ENCODE results near the gene HELB.

HELB gene

GRCh38 chr12:66301944-66302826 lies at the start of gene HELB:
HELB (plus strand) TSS chr12:66302493; CDS start chr12:66302604, 111 bp downstream.
- peak; percentile 97 for DNase-seq (ENCODE audit: low spot score)

GRCh38 chr12:66252771-66253170 lies 49.5 kb upstream of the HELB start:
- DNase-seq (ENCODE audit: low spot score): no peak

- DNase-seq (ENCODE audit: low spot score): no peak
Measured at GRCh38 chr12:66255737-66256136, 46.6 kb upstream of the HELB start.

- DNase-seq (ENCODE audit: low spot score): no peak
Measured at GRCh38 chr12:66258011-66258410, 44.3 kb upstream of the HELB start.

GRCh38 chr12:66262737-66263136 lies 39.6 kb upstream of the HELB start:
- DNase-seq (ENCODE audit: low spot score): no peak

- DNase-seq (ENCODE audit: low spot score): no peak
Measured at GRCh38 chr12:66268562-66268961, 33.7 kb upstream of the HELB start.

- no peak for DNase-seq (ENCODE audit: low spot score)
Measured at GRCh38 chr12:66269142-66269541, 33.2 kb upstream of the HELB start.

GRCh38 chr12:66269757-66270383 lies 32.4 kb upstream of the HELB start:
- peak; percentile 71 for DNase-seq (ENCODE audit: low spot score)

- no peak for DNase-seq (ENCODE audit: low spot score)
Measured at GRCh38 chr12:66270613-66271012, 31.7 kb upstream of the HELB start.

GRCh38 chr12:66272650-66273049 lies 29.6 kb upstream of the HELB start:
- DNase-seq (ENCODE audit: low spot score): no peak

- no peak for DNase-seq (ENCODE audit: low spot score)
Measured at GRCh38 chr12:66273147-66273546, 29.1 kb upstream of the HELB start.

GRCh38 chr12:66275040-66275439 lies 27.3 kb upstream of the HELB start:
- no peak for DNase-seq (ENCODE audit: low spot score)

- DNase-seq (ENCODE audit: low spot score): peak; percentile 38
Measured at GRCh38 chr12:66279123-66279712, 23.1 kb upstream of the HELB start.

- no peak for DNase-seq (ENCODE audit: low spot score)
Measured at GRCh38 chr12:66280561-66280960, 21.7 kb upstream of the HELB start.

GRCh38 chr12:66282244-66282643 lies 20.0 kb upstream of the HELB start:
- no peak for DNase-seq (ENCODE audit: low spot score)

GRCh38 chr12:66287275-66287674 lies 15.0 kb upstream of the HELB start:
- no peak for DNase-seq (ENCODE audit: low spot score)

GRCh38 chr12:66288121-66288520 lies 14.2 kb upstream of the HELB start:
- no peak for DNase-seq (ENCODE audit: low spot score)

- DNase-seq (ENCODE audit: low spot score): no peak
Measured at GRCh38 chr12:66289485-66289884, 12.8 kb upstream of the HELB start.

GRCh38 chr12:66290716-66291200 lies 11.5 kb upstream of the HELB start:
- no peak for DNase-seq (ENCODE audit: low spot score)

GRCh38 chr12:66296176-66296683 lies 6.1 kb upstream of the HELB start:
- DNase-seq (ENCODE audit: low spot score): no peak

GRCh38 chr12:66297080-66297479 lies 5.2 kb upstream of the HELB start:
- DNase-seq (ENCODE audit: low spot score): no peak

GRCh38 chr12:66297923-66298322 lies 4.4 kb upstream of the HELB start:
- DNase-seq (ENCODE audit: low spot score): no peak

GRCh38 chr12:66302827-66303169 lies 505 bp downstream of the HELB start:
- no peak for DNase-seq (ENCODE audit: low spot score)
